ENCODE measurements around the gene DYNLT3.

Gene DYNLT3

DNA sequence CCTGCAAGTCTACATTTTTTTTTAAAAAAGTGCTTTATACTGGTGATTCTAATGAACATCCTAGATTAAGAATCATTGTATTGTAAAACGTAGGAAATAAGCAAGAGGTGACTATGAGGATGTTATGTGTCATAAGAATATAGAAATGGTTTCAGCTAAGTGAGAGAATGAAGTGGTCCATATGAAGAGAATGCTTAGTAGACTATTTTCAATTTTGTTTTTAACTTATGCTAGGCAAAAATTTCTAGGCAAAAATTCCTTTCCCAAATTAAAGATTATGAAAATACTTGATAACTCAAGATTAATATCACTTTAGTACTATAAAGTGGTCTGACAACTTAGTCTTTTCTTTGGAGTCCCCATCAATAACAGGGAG is 825 bp downstream of the DYNLT3 start:
- TF ChIP-seq, protein P1, sequence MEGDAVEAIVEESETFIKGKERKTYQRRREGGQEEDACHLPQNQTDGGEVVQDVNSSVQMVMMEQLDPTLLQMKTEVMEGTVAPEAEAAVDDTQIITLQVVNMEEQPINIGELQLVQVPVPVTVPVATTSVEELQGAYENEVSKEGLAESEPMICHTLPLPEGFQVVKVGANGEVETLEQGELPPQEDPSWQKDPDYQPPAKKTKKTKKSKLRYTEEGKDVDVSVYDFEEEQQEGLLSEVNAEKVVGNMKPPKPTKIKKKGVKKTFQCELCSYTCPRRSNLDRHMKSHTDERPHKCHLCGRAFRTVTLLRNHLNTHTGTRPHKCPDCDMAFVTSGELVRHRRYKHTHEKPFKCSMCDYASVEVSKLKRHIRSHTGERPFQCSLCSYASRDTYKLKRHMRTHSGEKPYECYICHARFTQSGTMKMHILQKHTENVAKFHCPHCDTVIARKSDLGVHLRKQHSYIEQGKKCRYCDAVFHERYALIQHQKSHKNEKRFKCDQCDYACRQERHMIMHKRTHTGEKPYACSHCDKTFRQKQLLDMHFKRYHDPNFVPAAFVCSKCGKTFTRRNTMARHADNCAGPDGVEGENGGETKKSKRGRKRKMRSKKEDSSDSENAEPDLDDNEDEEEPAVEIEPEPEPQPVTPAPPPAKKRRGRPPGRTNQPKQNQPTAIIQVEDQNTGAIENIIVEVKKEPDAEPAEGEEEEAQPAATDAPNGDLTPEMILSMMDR (IDR thresholded peaks at IDR 0.05; ENCODE audit: insufficient read depth, low read depth, low read length, missing control alignments): no peak
- no peak for DNase-seq (ENCODE audit: low read depth)
- peak overlapping the region; percentile 82 for H3K4me3 ChIP-seq (ENCODE audit: low read depth, low read length)

DNA sequence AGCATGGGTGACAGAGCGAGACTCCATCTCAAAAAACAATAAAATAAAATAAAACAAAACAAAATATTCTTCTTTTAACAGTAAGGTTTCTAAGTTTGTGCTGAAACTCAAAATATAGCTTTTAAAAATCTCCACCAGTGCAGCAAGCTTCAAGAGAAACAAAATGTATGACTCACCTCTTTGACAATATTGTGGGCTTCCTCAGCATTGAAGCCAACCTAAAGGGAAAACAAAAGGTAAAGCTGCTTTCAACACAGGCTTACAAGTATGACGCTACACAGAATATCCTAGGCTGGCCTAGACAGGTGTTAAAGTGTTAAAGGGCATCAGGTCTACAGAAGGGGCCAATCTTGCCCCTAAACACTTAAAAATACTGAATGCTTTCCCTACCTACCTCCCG is 1.2 kb downstream of the DYNLT3 start:
- DNase-seq (ENCODE audit: low read depth): no peak
- TF ChIP-seq, protein P1 (IDR thresholded peaks at IDR 0.05; ENCODE audit: insufficient read depth, low read depth, low read length, missing control alignments): no peak
- H3K4me3 ChIP-seq (ENCODE audit: low read depth, low read length): no peak overlapping the region

DNA sequence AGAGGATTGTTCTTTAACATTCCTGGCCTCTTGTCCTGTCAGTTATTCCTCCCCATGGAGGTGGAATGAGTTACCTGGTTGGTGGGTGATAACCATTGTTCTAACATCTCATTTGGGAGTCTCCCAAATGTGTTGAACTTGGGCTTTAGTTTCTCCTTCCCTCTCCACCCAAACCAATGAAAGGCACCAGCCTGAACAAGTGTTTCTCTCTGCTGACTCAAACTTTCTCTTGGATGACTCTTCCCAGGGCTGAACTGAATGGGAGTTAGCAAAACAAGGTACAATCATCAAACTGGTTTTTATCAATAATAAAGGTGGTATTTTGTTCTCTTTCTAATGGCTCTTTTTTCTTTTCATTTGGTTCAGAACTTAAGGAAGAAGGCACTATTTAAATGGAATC is 2.7 kb downstream of the DYNLT3 start:
- no peak overlapping the region for H3K4me3 ChIP-seq (ENCODE audit: low read depth, low read length)
- TF ChIP-seq, protein P1 (IDR thresholded peaks at IDR 0.05; ENCODE audit: insufficient read depth, low read depth, low read length, missing control alignments): no peak
- DNase-seq (ENCODE audit: low read depth): no peak

DNA sequence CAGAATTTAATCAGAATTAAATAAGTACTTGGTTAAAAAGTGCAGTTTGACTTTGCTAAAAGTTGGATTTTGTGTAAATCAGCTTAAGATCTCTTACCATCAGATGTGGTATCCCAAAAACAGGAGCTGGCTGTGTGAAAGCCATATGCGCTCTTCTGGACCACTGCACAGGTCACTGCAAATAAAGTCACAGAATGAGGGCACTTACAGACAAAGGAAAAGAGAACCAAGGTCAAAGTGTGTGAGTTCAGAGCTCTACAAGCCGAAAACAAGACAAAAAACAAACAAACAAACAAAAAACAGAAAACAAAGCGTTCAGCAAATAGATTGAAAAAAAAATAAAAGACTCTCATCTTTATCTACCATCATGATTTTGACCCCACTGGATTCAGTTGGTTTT is 6.4 kb downstream of the DYNLT3 start:
- H3K4me3 ChIP-seq (ENCODE audit: low read depth, low read length): no peak overlapping the region
- TF ChIP-seq, protein P1 (IDR thresholded peaks at IDR 0.05; ENCODE audit: insufficient read depth, low read depth, low read length, missing control alignments): no peak
- no peak for DNase-seq (ENCODE audit: low read depth)

- DNase-seq (ENCODE audit: low read depth): no peak
- H3K4me3 ChIP-seq (ENCODE audit: low read depth, low read length): no peak overlapping the region
- TF ChIP-seq, protein P1 (IDR thresholded peaks at IDR 0.05; ENCODE audit: insufficient read depth, low read depth, low read length, missing control alignments): no peak
Measured at GRCh38 chrX:37834937-37835336, 12.4 kb downstream of the DYNLT3 start.

DNA sequence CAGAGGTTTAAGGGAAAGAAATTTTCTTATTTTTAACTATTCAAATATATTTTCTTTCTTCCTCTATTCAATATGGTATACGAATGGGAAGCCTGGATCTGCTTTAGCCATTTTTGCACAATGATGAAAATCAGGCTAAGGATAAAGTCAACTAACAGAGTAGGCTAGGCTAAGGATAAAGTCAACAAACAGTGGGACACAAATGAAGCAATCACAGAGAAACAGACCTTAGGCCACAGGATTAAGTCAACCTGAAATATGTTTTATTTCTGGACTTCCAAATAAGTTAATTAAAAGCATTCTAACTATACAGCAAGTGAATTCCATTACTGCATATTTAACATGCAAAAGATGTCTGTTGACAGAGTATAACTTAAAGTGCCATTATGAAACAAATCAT is 17.0 kb downstream of the DYNLT3 start:
- no peak overlapping the region for H3K4me3 ChIP-seq (ENCODE audit: low read depth, low read length)
- TF ChIP-seq, protein P1 (IDR thresholded peaks at IDR 0.05; ENCODE audit: insufficient read depth, low read depth, low read length, missing control alignments): no peak
- no peak for DNase-seq (ENCODE audit: low read depth)

GRCh38 chrX:37829721-37830120 is 17.6 kb downstream of the DYNLT3 start:
- no peak for DNase-seq (ENCODE audit: low read depth)
- TF ChIP-seq, protein P1 (IDR thresholded peaks at IDR 0.05; ENCODE audit: insufficient read depth, low read depth, low read length, missing control alignments): no peak
- no peak overlapping the region for H3K4me3 ChIP-seq (ENCODE audit: low read depth, low read length)
